HepG2 (cell line): ENCODE data around the gene PHIP. TPM values are rescaled to one million over a fixed set of nuclear protein-coding genes. Genes with fewer than 3 reads are reported as not detected.
A peak's percentile ranks its signal among the peaks of the same experiment; 100 is the strongest.

ENCODE experiments used
- ADNP ChIP-seq: sonication (generic); formaldehyde crosslinking; IDR thresholded peaks from 2 replicates; pipeline ENCODE4 v1.4.0; 2020; ENCODE audit warnings: missing genetic modification reagents
- DNMT3B ChIP-seq: conservative IDR thresholded peaks from 2 replicates; pipeline ENCODE4 v1.6.1; 2016; ENCODE audit warnings: missing biosample characterization, control low read depth
- GABPA ChIP-seq, 2 experiments: IDR thresholded peaks; 2 replicates each; pipeline ENCODE4 v1.6.1; 2011 to 2016; ENCODE audit warnings: low read depth in 2 of 2, low read length in 1 of 2, missing biosample characterization in 1 of 2, missing genetic modification characterization in 1 of 2
- HOXD1 ChIP-seq: sonication (generic); formaldehyde crosslinking; IDR thresholded peaks from 2 replicates; pipeline ENCODE4 v1.5.0; 2020; ENCODE audit warnings: missing genetic modification reagents
- PHF8 ChIP-seq: sonication (generic); formaldehyde crosslinking; IDR thresholded peaks from 2 replicates; pipeline ENCODE4 v1.5.0; 2020; ENCODE audit warnings: missing genetic modification reagents
- POLR2G ChIP-seq: fragments of 200-400 bp; formaldehyde crosslinking; IDR thresholded peaks from 2 replicates; pipeline ENCODE4 v1.6.1; 2018; ENCODE audit warnings: mild to moderate bottlenecking, low read depth, low read length, moderate library complexity
- PTBP1 ChIP-seq: fragments of 200-400 bp; formaldehyde crosslinking; IDR thresholded peaks from 2 replicates; pipeline ENCODE4 v1.6.1; 2018; ENCODE audit warnings: low read length, low read depth; ENCODE audit not compliant: poor library complexity, severe bottlenecking
- RNF2 ChIP-seq: fragments of 450-650 bp; conservative IDR thresholded peaks from 2 replicates; pipeline ENCODE4 v1.6.1; 2016; ENCODE audit warnings: low read depth
- SKI ChIP-seq: fragments of 450-650 bp; IDR thresholded peaks from one replicate; pipeline ENCODE4 v1.6.1; 2018; ENCODE audit warnings: mild to moderate bottlenecking; ENCODE audit not compliant: partially characterized antibody
- TOPORS ChIP-seq: sonication (generic); formaldehyde crosslinking; IDR thresholded peaks from 2 replicates; pipeline ENCODE4 v1.8.0; 2023; ENCODE audit warnings: mild to moderate bottlenecking, missing genetic modification reagents
- ZNF12 ChIP-seq: sonication (generic); formaldehyde crosslinking; IDR thresholded peaks from 2 replicates; pipeline ENCODE4 v1.5.0; 2020; ENCODE audit warnings: missing genetic modification reagents
- ZNF33B ChIP-seq: sonication (generic); formaldehyde crosslinking; IDR thresholded peaks from 2 replicates; pipeline ENCODE4 v1.5.1; 2020; ENCODE audit warnings: mild to moderate bottlenecking, missing genetic modification reagents
- ZNF44 ChIP-seq: sonication (generic); formaldehyde crosslinking; IDR thresholded peaks from 2 replicates; pipeline ENCODE4 v1.5.1; 2020; ENCODE audit warnings: mild to moderate bottlenecking, missing genetic modification reagents
- ZNF558 ChIP-seq: sonication (generic); formaldehyde crosslinking; IDR thresholded peaks from 2 replicates; pipeline ENCODE4 v1.9.0; 2022; ENCODE audit warnings: mild to moderate bottlenecking, missing genetic modification reagents, borderline replicate concordance
- polyA plus RNA-seq, 8 experiments: library from polyadenylated mRNA; depleted of rRNA in 3 of 8; stranded (reverse) in 7 of 8; unstranded in 1 of 8; fragments of >200 nt; fragmentation: Illumina TruSeq in 4 of 8; extraction: Trizol in 4 of 8; gene quantifications; 2 replicates each; pipeline versions ENCODE4 v1.2.1 to v1.2.3, GENCODE V29; 2011 to 2016; ENCODE audit warnings: low read depth in 4 of 8, missing spikeins in 1 of 8, mixed read lengths in 1 of 8; ENCODE audit not compliant: insufficient read depth in 1 of 8
- total RNA-seq, 5 experiments: library from RNA; depleted of rRNA; stranded (reverse); fragments of >200 nt; fragmentation: Illumina TruSeq; extraction: Trizol; gene quantifications; 2 replicates each; pipeline ENCODE4 v1.2.3, GENCODE V29; 2016; ENCODE audit warnings: low read depth in 1 of 5
- TF ChIP-seq, protein P1 (sequence below): sonication (generic); formaldehyde crosslinking; IDR thresholded peaks from 2 replicates; pipeline ENCODE4 v1.4.0; 2020; ENCODE audit warnings: missing genetic modification reagents
- TF ChIP-seq, protein P2 (sequence below): sonication (generic); formaldehyde crosslinking; IDR thresholded peaks from 2 replicates; pipeline ENCODE4 v1.8.1; 2023; ENCODE audit warnings: mild to moderate bottlenecking, missing genetic modification reagents, borderline replicate concordance
- TF ChIP-seq, protein P3 (sequence below): sonication (generic); formaldehyde crosslinking; IDR thresholded peaks from 2 replicates; pipeline ENCODE4 v1.4.0; 2020; ENCODE audit warnings: missing genetic modification reagents
- TF ChIP-seq, protein P4 (sequence below): sonication (generic); formaldehyde crosslinking; IDR thresholded peaks from 2 replicates; pipeline ENCODE4 v1.5.1; 2020; ENCODE audit warnings: missing genetic modification reagents, mild to moderate bottlenecking, borderline replicate concordance
- TF ChIP-seq, protein P5 (sequence below): sonication (generic); formaldehyde crosslinking; IDR thresholded peaks from 2 replicates; pipeline ENCODE4 v1.4.0; 2020; ENCODE audit warnings: mild to moderate bottlenecking, low read depth, missing genetic modification reagents
- TF ChIP-seq, protein P6 (sequence below): sonication (generic); formaldehyde crosslinking; IDR thresholded peaks from 2 replicates; pipeline ENCODE4 v1.4.0; 2020; ENCODE audit warnings: missing genetic modification reagents, borderline replicate concordance

Gene PHIP
- total and polyA plus RNA-seq, 2 of the 13 experiments (the other 11 are each of a cell fraction or from before 2014, with no cell fraction given) = 6.5 to 23.5 TPM

DNA sequence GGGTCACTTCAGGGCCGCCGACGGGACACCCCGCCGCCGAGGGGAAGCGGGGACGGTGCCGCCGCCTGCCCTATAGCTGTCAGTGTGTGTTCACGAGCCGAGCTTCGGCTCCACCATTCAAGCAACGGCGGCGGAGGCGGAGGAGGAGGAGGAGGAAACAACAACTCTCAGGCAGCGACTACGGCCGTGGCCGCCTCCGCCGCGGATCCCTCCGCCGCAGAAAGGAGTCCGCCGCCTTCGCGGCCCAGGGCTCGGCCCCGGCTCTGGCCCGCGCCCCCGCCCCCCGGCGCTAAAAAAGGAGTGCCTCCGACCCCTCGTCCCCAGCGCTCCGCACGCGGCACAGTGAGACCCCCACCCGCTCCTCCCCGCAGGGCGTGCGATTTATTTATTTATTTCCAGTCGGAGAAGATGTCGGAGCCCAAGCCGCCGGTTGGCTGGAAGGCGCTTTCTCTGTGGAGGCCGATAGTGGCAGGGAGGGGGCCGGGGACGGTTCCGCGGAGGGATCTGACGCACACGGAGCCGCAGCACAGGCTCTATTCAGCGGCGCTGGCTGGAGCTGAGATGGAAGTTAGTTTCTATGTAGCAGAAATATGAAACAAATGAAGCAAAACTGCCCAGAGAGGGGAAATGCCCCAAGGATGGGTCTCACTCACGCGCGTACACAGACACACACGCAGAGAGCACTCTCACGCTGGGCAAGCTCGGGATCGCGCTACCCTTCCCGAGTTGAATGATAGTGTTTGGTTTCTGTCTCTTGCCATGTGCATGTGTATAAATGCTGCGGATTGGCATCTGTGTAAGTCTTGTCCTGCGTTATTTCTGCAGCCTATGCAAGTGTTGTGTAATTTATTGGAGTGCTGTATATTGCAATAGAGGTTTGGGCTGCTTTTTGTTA, at the start of gene PHIP (continued):
- TF ChIP-seq, protein P1, sequence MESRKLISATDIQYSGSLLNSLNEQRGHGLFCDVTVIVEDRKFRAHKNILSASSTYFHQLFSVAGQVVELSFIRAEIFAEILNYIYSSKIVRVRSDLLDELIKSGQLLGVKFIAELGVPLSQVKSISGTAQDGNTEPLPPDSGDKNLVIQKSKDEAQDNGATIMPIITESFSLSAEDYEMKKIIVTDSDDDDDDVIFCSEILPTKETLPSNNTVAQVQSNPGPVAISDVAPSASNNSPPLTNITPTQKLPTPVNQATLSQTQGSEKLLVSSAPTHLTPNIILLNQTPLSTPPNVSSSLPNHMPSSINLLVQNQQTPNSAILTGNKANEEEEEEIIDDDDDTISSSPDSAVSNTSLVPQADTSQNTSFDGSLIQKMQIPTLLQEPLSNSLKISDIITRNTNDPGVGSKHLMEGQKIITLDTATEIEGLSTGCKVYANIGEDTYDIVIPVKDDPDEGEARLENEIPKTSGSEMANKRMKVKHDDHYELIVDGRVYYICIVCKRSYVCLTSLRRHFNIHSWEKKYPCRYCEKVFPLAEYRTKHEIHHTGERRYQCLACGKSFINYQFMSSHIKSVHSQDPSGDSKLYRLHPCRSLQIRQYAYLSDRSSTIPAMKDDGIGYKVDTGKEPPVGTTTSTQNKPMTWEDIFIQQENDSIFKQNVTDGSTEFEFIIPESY (CRISPR knock-in tag) = no peak
- TF ChIP-seq, protein P2, sequence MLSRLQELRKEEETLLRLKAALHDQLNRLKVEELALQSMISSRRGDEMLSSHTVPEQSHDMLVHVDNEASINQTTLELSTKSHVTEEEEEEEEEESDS (CRISPR knock-in tag) = 0 out of 2 replicates have a peak, but pooled peaks have one; percentile 46
- TF ChIP-seq, protein P3, sequence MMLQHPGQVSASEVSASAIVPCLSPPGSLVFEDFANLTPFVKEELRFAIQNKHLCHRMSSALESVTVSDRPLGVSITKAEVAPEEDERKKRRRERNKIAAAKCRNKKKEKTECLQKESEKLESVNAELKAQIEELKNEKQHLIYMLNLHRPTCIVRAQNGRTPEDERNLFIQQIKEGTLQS (CRISPR knock-in tag) = peak; percentile 25; the same call in 1 of the 2 replicates
- TF ChIP-seq PHF8 (CRISPR knock-in tag) = peak; percentile 76
- 0 out of 2 replicates have a peak, but pooled peaks have one; percentile 41 for TF ChIP-seq HOXD1
- peak; percentile 88; the same call in 1 of the 2 replicates for TF ChIP-seq ZNF558 (CRISPR knock-in tag)
- peak; percentile 53 for TF ChIP-seq SKI
- no peak for TF ChIP-seq ADNP
- peak; percentile 14; the same call in 1 of the 2 replicates for TF ChIP-seq ZNF12 (CRISPR knock-in tag)
- no peak for TF ChIP-seq GABPA (IDR thresholded peaks at IDR 0.05; ENCODE audit: low read depth, low read length)
- 0 out of 2 replicates have a peak, but pooled peaks have one; percentile 18 for TF ChIP-seq GABPA (CRISPR knock-in tag; IDR thresholded peaks at IDR 0.05; ENCODE audit: low read depth)
- TF ChIP-seq, protein P4, sequence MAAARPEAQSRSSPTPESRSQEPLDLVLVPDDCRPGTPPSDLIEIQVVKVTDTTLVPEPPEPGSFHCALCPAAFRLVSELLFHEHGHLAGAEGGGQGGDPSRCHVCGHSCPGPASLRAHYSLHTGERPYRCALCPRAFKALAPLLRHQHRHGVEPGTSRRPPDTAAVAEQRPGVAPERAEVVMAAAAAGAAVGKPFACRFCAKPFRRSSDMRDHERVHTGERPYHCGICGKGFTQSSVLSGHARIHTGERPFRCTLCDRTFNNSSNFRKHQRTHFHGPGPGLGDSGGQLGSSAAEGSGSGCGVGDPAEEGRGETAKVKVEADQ (CRISPR knock-in tag) = peak; percentile 51; the same call in 1 of the 2 replicates
- TF ChIP-seq ZNF44 (CRISPR knock-in tag) = no peak
- TF ChIP-seq POLR2G = peak; percentile 90
- 0 out of 2 replicates have a peak, but pooled peaks have one; percentile 48 for TF ChIP-seq ZNF33B (CRISPR knock-in tag)
- TF ChIP-seq TOPORS (CRISPR knock-in tag) = 0 out of 2 replicates have a peak, but pooled peaks have one; percentile 43
- TF ChIP-seq, protein P5, sequence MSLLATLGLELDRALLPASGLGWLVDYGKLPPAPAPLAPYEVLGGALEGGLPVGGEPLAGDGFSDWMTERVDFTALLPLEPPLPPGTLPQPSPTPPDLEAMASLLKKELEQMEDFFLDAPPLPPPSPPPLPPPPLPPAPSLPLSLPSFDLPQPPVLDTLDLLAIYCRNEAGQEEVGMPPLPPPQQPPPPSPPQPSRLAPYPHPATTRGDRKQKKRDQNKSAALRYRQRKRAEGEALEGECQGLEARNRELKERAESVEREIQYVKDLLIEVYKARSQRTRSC (CRISPR knock-in tag) = no peak
- TF ChIP-seq PTBP1 = peak; percentile 83
- TF ChIP-seq, protein P6, sequence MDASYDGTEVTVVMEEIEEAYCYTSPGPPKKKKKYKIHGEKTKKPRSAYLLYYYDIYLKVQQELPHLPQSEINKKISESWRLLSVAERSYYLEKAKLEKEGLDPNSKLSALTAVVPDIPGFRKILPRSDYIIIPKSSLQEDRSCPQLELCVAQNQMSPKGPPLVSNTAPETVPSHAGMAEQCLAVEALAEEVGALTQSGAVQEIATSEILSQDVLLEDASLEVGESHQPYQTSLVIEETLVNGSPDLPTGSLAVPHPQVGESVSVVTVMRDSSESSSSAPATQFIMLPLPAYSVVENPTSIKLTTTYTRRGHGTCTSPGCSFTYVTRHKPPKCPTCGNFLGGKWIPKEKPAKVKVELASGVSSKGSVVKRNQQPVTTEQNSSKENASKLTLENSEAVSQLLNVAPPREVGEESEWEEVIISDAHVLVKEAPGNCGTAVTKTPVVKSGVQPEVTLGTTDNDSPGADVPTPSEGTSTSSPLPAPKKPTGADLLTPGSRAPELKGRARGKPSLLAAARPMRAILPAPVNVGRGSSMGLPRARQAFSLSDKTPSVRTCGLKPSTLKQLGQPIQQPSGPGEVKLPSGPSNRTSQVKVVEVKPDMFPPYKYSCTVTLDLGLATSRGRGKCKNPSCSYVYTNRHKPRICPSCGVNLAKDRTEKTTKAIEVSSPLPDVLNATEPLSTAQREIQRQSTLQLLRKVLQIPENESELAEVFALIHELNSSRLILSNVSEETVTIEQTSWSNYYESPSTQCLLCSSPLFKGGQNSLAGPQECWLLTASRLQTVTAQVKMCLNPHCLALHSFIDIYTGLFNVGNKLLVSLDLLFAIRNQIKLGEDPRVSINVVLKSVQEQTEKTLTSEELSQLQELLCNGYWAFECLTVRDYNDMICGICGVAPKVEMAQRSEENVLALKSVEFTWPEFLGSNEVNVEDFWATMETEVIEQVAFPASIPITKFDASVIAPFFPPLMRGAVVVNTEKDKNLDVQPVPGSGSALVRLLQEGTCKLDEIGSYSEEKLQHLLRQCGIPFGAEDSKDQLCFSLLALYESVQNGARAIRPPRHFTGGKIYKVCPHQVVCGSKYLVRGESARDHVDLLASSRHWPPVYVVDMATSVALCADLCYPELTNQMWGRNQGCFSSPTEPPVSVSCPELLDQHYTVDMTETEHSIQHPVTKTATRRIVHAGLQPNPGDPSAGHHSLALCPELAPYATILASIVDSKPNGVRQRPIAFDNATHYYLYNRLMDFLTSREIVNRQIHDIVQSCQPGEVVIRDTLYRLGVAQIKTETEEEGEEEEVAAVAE (CRISPR knock-in tag) = no peak
- 0 out of 2 replicates have a peak, but pooled peaks have one; percentile 74 for TF ChIP-seq DNMT3B
- peak; percentile 28 for TF ChIP-seq RNF2
